Endodermal cell (in vitro differentiated cells): ENCODE results near the gene NFAT5. TPM values are rescaled to one million over a fixed set of nuclear protein-coding genes. Genes with fewer than 3 reads are reported as not detected.
A peak's percentile ranks its signal among the peaks of the same experiment; 100 is the strongest.

ENCODE experiments used
- DNase-seq: peaks from one replicate; pipeline ENCODE4 v3.0.0-alpha.2; 2017
- H3K27ac ChIP-seq: 2 replicates; pipeline ENCODE4 v1.5.1; 2013; ENCODE audit warnings: mild to moderate bottlenecking, low read depth, low read length, moderate library complexity
- H3K27me3 ChIP-seq: 2 replicates; pipeline ENCODE4 v1.6.1; 2013; ENCODE audit warnings: mild to moderate bottlenecking, low read length, moderate library complexity; ENCODE audit not compliant: insufficient read depth, control insufficient read depth, poor library complexity, severe bottlenecking
- H3K36me3 ChIP-seq: 2 replicates; pipeline ENCODE4 v1.7.0; 2013; ENCODE audit warnings: mild to moderate bottlenecking, low read length, moderate library complexity; ENCODE audit not compliant: control insufficient read depth, insufficient read depth
- H3K4me1 ChIP-seq: one replicate; pipeline ENCODE4 v1.7.0; 2013; ENCODE audit warnings: low read length; ENCODE audit not compliant: control insufficient read depth, insufficient read depth
- H3K4me3 ChIP-seq: 2 replicates; pipeline ENCODE4 v1.5.1; 2013; ENCODE audit warnings: mild to moderate bottlenecking, low read length, moderate library complexity
- H3K9ac ChIP-seq: 2 replicates; pipeline ENCODE4 v1.6.1; 2013; ENCODE audit warnings: mild to moderate bottlenecking, low read length, moderate library complexity; ENCODE audit not compliant: poor library complexity, severe bottlenecking; ENCODE audit errors: extremely low read depth
- H3K9me3 ChIP-seq: 2 replicates; pipeline ENCODE4 v1.6.1; 2013; ENCODE audit warnings: mild to moderate bottlenecking, low read length, moderate library complexity; ENCODE audit not compliant: control insufficient read depth
- H3K27ac Mint-ChIP-seq: 2 replicates; pipeline ENCODE4 v1.8.0; 2020; ENCODE audit warnings: mixed read lengths
- H3K27me3 Mint-ChIP-seq: 2 replicates; pipeline ENCODE4 v1.8.0; 2021; ENCODE audit warnings: mild to moderate bottlenecking, mixed read lengths; ENCODE audit not compliant: insufficient read depth
- H3K36me3 Mint-ChIP-seq: 2 replicates; pipeline ENCODE4 v1.8.0; 2020; ENCODE audit warnings: low read depth, mixed read lengths
- H3K4me1 Mint-ChIP-seq: 2 replicates; pipeline ENCODE4 v1.8.0; 2020; ENCODE audit warnings: mixed read lengths
- H3K4me3 Mint-ChIP-seq: 2 replicates; pipeline ENCODE4 v1.8.0; 2020; ENCODE audit warnings: mild to moderate bottlenecking, moderate library complexity, mixed read lengths
- H3K9me3 Mint-ChIP-seq: 2 replicates; pipeline ENCODE4 v1.8.0; 2020; ENCODE audit warnings: mild to moderate bottlenecking, mixed read lengths
- WGBS, 2 experiments: methylation state at CpG; one replicate each; pipeline versions ENCODE4 v1.1.5 to v1.1.7; 2013; ENCODE audit warnings: missing lambda C conversion rate in 2 of 2, mixed read lengths in 1 of 2; ENCODE audit not compliant: insufficient coverage in 1 of 2, insufficient read length in 1 of 2; 5-methylcytosine and 5-hydroxymethylcytosine counted together
- total RNA-seq, 2 donors: library from RNA; stranded (reverse); fragmentation: NEBNext Ultra II Directional in 1 of 2; extraction: Animal tissue kit (Norgen Biotek cat#: 25700) in 1 of 2; gene quantifications; 2 replicates in 1 of 2; 3 replicates in 1 of 2; pipeline ENCODE4 v1.2.1, GENCODE V29; 2021
- TF ChIP-seq, protein P1 (sequence below): fragments of 200-600 bp; sonication (generic); conservative IDR thresholded peaks from 2 replicates; pipeline ENCODE4 v1.5.0; 2021; ENCODE audit warnings: antibody characterized with exemption, mild to moderate bottlenecking

Gene NFAT5
- total RNA-seq, 2 donors from 2014 or later: 38.8 to 40.3 TPM

DNA sequence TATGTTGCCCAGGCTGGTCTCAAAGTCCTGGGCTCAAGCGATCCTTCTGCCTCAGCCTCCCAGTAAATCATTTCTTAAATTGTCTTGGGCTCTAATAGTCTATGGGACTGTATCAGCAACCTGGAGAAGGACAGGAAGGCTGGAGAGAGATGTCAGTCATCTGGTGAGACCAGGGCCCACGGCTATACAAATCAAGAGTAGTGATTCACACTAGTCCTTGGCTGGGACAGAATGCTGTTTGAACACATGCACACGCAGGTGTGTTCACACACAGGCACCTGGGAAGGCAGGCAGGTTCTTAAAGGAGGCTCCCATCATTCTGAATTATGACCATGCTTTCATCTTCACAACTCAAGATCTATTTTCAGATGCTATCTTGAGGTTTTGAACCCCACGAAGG, 146.5 kb downstream of the NFAT5 start:
- no peaks in the 10 kb centered on the region for H3K27me3 ChIP-seq
- TF ChIP-seq, protein P1, sequence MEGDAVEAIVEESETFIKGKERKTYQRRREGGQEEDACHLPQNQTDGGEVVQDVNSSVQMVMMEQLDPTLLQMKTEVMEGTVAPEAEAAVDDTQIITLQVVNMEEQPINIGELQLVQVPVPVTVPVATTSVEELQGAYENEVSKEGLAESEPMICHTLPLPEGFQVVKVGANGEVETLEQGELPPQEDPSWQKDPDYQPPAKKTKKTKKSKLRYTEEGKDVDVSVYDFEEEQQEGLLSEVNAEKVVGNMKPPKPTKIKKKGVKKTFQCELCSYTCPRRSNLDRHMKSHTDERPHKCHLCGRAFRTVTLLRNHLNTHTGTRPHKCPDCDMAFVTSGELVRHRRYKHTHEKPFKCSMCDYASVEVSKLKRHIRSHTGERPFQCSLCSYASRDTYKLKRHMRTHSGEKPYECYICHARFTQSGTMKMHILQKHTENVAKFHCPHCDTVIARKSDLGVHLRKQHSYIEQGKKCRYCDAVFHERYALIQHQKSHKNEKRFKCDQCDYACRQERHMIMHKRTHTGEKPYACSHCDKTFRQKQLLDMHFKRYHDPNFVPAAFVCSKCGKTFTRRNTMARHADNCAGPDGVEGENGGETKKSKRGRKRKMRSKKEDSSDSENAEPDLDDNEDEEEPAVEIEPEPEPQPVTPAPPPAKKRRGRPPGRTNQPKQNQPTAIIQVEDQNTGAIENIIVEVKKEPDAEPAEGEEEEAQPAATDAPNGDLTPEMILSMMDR: no peak
- peaks cover 65% of the 10 kb centered on the region for H3K36me3 Mint-ChIP-seq
- no peak for DNase-seq
- 92 to 96% methylated on average over 4 of the region's 4 CpGs for WGBS, 2 experiments
- H3K27me3 Mint-ChIP-seq: no peaks in the 10 kb centered on the region
- no peak overlapping the region for H3K4me3 ChIP-seq
- no peak overlapping the region for H3K27ac Mint-ChIP-seq
- H3K4me3 Mint-ChIP-seq: no peak overlapping the region
- H3K36me3 ChIP-seq: peaks cover 29% of the 10 kb centered on the region
- H3K4me1 Mint-ChIP-seq: no peaks in the 10 kb centered on the region
- H3K4me1 ChIP-seq: no peaks in the 10 kb centered on the region
- no peak overlapping the region for H3K27ac ChIP-seq
- no peaks in the 10 kb centered on the region for H3K9me3 Mint-ChIP-seq
- H3K9ac ChIP-seq: no peak overlapping the region
- no peaks in the 10 kb centered on the region for H3K9me3 ChIP-seq

DNA sequence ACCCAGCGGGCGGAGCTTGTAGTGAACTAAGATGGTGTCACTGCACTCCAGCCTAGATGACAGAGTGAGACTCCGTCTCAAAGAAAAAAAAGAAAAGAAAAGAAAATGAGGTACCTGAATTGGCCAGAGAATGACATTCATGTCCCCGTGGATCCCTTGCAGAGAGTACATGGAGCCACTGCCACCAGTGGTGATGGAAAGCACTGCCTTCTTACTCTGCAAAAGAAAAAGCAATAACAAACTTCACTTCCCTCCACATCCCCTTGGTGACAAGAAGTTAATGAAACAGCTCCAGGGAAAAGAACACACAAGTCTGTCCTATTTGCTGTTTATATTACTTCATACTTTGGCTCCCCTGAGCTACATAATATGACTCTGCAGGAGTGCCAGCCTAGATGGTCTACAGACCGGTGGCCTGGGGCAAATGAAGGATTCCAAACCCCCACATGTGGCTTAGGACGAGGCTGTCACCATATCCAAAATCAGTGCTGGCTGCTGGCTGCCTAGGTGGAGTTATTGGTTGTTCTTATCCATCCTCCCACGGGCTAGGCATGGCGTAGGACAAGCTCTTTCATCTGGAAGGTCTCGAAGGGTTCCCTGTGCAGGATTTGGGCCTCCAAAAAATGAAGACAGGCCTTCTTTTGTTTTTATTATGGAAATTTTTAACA, 147.3 kb downstream of the NFAT5 start:
- Histone ChIP-seq H3K9ac (no peak overlapping the region), H3K36me3 (peaks cover 26% of the 10 kb centered on the region), H3K4me3 (no peak overlapping the region), H3K4me1 (no peaks in the 10 kb centered on the region), H3K27me3 (no peaks in the 10 kb centered on the region), H3K9me3 (no peaks in the 10 kb centered on the region), H3K27ac (no peak overlapping the region)
- TF ChIP-seq, protein P1: peak; percentile 20
- peaks cover 67% of the 10 kb centered on the region for H3K36me3 Mint-ChIP-seq
- no peaks in the 10 kb centered on the region for H3K4me1 Mint-ChIP-seq
- no peak overlapping the region for H3K27ac Mint-ChIP-seq
- no peak for DNase-seq
- H3K27me3 Mint-ChIP-seq: no peaks in the 10 kb centered on the region
- no peak overlapping the region for H3K4me3 Mint-ChIP-seq
- H3K9me3 Mint-ChIP-seq: no peaks in the 10 kb centered on the region
- 91% methylated on average over 7 to 9 of the region's 9 CpGs for WGBS, 2 experiments

GRCh38 chr16:69717066-69717465, 151.3 kb downstream of the NFAT5 start:
- H3K36me3 ChIP-seq: peaks cover 14% of the 10 kb centered on the region
- Mint-ChIP-seq H3K4me1 (peaks cover 2% of the 10 kb centered on the region), H3K36me3 (peaks cover 67% of the 10 kb centered on the region), H3K27ac (no peak overlapping the region), H3K4me3 (no peak overlapping the region), H3K9me3 (no peaks in the 10 kb centered on the region), H3K27me3 (no peaks in the 10 kb centered on the region)
- TF ChIP-seq, protein P1: no peak
- no peak overlapping the region for H3K27ac ChIP-seq
- no peaks in the 10 kb centered on the region for H3K9me3 ChIP-seq
- WGBS, 2 experiments: 97% methylated on average over 4 to 5 of the region's 6 CpGs
- H3K9ac ChIP-seq: no peak overlapping the region
- DNase-seq: no peak
- H3K4me1 ChIP-seq: no peaks in the 10 kb centered on the region
- no peak overlapping the region for H3K4me3 ChIP-seq
- H3K27me3 ChIP-seq: no peaks in the 10 kb centered on the region
